ENCODE measurements around the gene TECPR2. TPM values are rescaled to one million over a fixed set of nuclear protein-coding genes. Genes with fewer than 3 reads are reported as not detected.

Gene TECPR2
- total RNA-seq, 2 donors from 2014 or later = 7.0 to 51.4 TPM

DNA sequence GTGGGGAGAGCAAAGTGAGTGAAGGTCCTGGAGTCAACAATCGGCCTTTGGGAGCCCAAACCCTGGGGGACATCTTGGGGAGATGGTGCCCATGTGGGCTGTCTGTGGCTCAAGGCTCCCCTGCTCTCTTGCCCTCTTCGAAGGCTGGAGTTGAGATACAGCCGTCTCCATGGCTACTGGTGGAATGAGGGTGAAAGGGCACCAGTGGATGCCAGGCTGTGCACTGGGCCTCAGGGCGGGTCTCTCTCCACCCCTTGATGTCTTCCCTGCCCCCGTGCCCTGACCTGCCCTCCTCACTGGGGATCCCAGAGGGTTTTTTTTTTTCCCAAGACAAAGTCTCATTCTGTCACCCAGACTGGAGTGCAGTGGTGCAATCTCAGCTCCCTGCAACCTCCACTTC, 148.8 kb downstream of the TECPR2 start:
- Histone ChIP-seq H3K36me3 (replicated peaks in 1 of 2; ENCODE audit: insufficient read depth in 1 of 2, low read depth in 2 of 2) (no peaks in the 10 kb centered on the region), H3K4me3 (no peak overlapping the region), H3K9me3 (no peaks in the 10 kb centered on the region), H3K27me3 (no peaks in the 10 kb centered on the region), H3K27ac (no peak overlapping the region), H3K4me1 (peaks cover 30% of the 10 kb centered on the region)
- intact Hi-C loops (cut with DNase I) = no loop called here
- TF ChIP-seq CTCF (IDR thresholded peaks at IDR 0.05) (no peak), POLR2A (IDR thresholded peaks at IDR 0.05) (no peak)
- 81 to 92% methylated on average over 5 of the region's 5 CpGs for WGBS, 2 donors
- DNase-seq (no peak), ATAC-seq (no peak)

GRCh38 chr14:102512793-102513300, 150.1 kb downstream of the TECPR2 start:
- no peaks in the 10 kb centered on the region for H3K27me3 ChIP-seq
- DNase-seq (no peak), ATAC-seq (no peak)
- intact Hi-C loops (cut with DNase I) = no loop called here
- peaks cover 31% of the 10 kb centered on the region for H3K4me1 ChIP-seq
- no peaks in the 10 kb centered on the region for H3K36me3 ChIP-seq (replicated peaks in 1 of 2; ENCODE audit: insufficient read depth in 1 of 2, low read depth in 2 of 2)
- no peaks in the 10 kb centered on the region for H3K9me3 ChIP-seq
- no peak overlapping the region for H3K4me3 ChIP-seq
- no peak overlapping the region for H3K27ac ChIP-seq
- TF ChIP-seq CTCF (IDR thresholded peaks at IDR 0.05) = no peak
- no peak for TF ChIP-seq POLR2A (IDR thresholded peaks at IDR 0.05)
- WGBS, 2 donors = 89 to 92% methylated on average over 9 to 11 of the region's 11 CpGs

DNA sequence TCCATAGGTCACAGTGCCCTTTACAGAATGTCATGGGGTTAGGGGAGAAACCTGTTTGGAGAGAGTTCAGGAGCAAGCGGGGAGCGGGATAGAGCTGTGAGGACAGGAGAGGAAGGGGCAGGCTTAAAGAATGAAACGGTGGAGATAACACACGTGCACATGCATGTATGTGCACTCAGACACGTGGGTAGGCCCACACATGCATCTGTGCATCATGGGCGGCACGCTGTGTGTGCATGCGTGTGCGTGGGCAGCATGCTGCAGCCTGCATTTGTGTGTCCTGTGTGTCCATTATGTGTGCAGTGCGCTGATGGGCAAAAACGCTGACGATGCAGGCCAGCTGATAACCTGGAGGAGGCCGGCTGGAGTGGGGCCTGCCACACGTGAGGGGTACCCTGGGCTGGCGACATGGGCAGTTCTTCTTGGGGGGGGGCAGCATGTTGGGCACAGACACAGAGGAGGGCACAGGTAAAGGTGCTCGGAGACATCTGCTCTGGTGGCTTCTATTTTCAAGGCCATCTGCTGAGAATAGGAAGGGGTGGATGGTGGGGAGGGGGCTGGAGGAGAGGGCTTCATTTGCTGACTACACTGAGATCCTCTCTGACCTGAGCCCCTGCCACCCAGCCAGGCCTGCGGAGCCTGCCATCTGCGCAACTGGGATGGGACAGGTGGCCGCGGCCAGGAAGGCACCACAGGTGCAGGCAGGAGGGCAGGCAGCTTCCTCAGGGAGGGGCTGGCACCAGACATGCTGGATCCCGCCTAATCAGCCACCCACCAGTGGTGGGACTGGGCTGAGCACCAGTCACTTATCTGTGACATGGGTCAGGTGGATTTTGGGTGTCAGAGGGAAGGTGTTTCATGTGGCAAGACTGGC, 151.4 kb downstream of the TECPR2 start:
- peaks cover 18% of the 10 kb centered on the region for H3K4me1 ChIP-seq
- no peak overlapping the region for H3K27ac ChIP-seq
- TF ChIP-seq POLR2A (IDR thresholded peaks at IDR 0.05) (no peak), CTCF (IDR thresholded peaks at IDR 0.05) (no peak)
- DNase-seq (no peak), ATAC-seq (no peak)
- no peak overlapping the region for H3K4me3 ChIP-seq
- no peaks in the 10 kb centered on the region for H3K27me3 ChIP-seq
- no peaks in the 10 kb centered on the region for H3K36me3 ChIP-seq (replicated peaks in 1 of 2; ENCODE audit: insufficient read depth in 1 of 2, low read depth in 2 of 2)
- WGBS, 2 donors = 74 to 83% methylated on average over 15 to 20 of the region's 21 CpGs
- no peaks in the 10 kb centered on the region for H3K9me3 ChIP-seq
- intact Hi-C loops (cut with DNase I) = no loop called here

GRCh38 chr14:102514987-102515733, 152.4 kb downstream of the TECPR2 start:
- Histone ChIP-seq H3K27me3 (no peaks in the 10 kb centered on the region), H3K27ac (no peak overlapping the region), H3K36me3 (replicated peaks in 1 of 2; ENCODE audit: insufficient read depth in 1 of 2, low read depth in 2 of 2) (no peaks in the 10 kb centered on the region), H3K4me1 (peaks cover 15% of the 10 kb centered on the region), H3K9me3 (no peaks in the 10 kb centered on the region), H3K4me3 (no peak overlapping the region)
- no peak for ATAC-seq
- WGBS, 2 donors = 82 to 90% methylated on average over 11 to 12 of the region's 12 CpGs
- TF ChIP-seq POLR2A (IDR thresholded peaks at IDR 0.05) = no peak
- no peak for TF ChIP-seq CTCF (IDR thresholded peaks at IDR 0.05)
- no peak for DNase-seq
- intact Hi-C loops (cut with DNase I) = loop anchor here (5.0 kb wide), 1 partner anchor 78 kb away; no protein-coding TSS in a partner anchor

Measured in body of pancreas (tissue), 4 donors.